H9 (cell line): ENCODE data around the gene RASGRP3. TPM values are rescaled to one million over a fixed set of nuclear protein-coding genes. Genes with fewer than 3 reads are reported as not detected.

Source experiments
- DNase-seq: peaks from one replicate; pipeline ENCODE4 v3.0.0-alpha.2; 2017
- H2AFZ ChIP-seq: one replicate; pipeline ENCODE4 v1.6.1; 2013; ENCODE audit warnings: mild to moderate bottlenecking, low read length, control low read depth, moderate library complexity
- H2AK5ac ChIP-seq: 2 replicates; pipeline ENCODE4 v1.6.1; 2013; ENCODE audit warnings: low read length, control low read depth, mixed read lengths; ENCODE audit not compliant: insufficient read length
- H2BK120ac ChIP-seq: one replicate; pipeline ENCODE4 v1.6.1; 2013; ENCODE audit warnings: low read depth, mild to moderate bottlenecking, low read length, control low read depth, inconsistent platforms; ENCODE audit not compliant: poor library complexity, severe bottlenecking
- H2BK12ac ChIP-seq: 2 replicates; pipeline ENCODE4 v1.6.1; 2013; ENCODE audit warnings: low read length, control low read depth, mixed read lengths, low read depth; ENCODE audit not compliant: insufficient read length
- H2BK15ac ChIP-seq: 2 replicates; pipeline ENCODE4 v1.6.1; 2013; ENCODE audit warnings: low read depth, low read length, control low read depth
- H2BK20ac ChIP-seq: one replicate; pipeline ENCODE4 v1.6.1; 2013; ENCODE audit warnings: low read depth, mild to moderate bottlenecking, low read length, control low read depth, inconsistent platforms; ENCODE audit not compliant: poor library complexity, severe bottlenecking
- H2BK5ac ChIP-seq: 2 replicates; pipeline ENCODE4 v1.6.1; 2013; ENCODE audit warnings: low read length, control low read depth, mixed read lengths; ENCODE audit not compliant: insufficient read length
- H3K14ac ChIP-seq: 2 replicates; pipeline ENCODE4 v1.6.1; 2013; ENCODE audit warnings: low read length, control low read depth; ENCODE audit not compliant: insufficient read depth
- H3K18ac ChIP-seq: 2 replicates; pipeline ENCODE4 v1.6.1; 2013; ENCODE audit warnings: low read depth, mild to moderate bottlenecking, mixed read lengths, low read length, control low read depth; ENCODE audit not compliant: insufficient read length
- H3K23ac ChIP-seq: 2 replicates; pipeline ENCODE4 v1.6.1; 2013; ENCODE audit warnings: low read length, control low read depth, mixed read lengths, low read depth; ENCODE audit not compliant: insufficient read length
- H3K23me2 ChIP-seq: 2 replicates; pipeline ENCODE4 v1.6.1; 2013; ENCODE audit warnings: low read depth, mild to moderate bottlenecking, mixed read lengths, low read length, control low read depth; ENCODE audit not compliant: insufficient read length, poor library complexity, severe bottlenecking
- H3K27ac ChIP-seq: 2 replicates; pipeline ENCODE4 v1.5.1; 2013; ENCODE audit warnings: low read length, control low read depth, mixed read lengths, low read depth; ENCODE audit not compliant: insufficient read length
- H3K27me3 ChIP-seq: 2 replicates; pipeline ENCODE4 v1.6.1; 2013; ENCODE audit warnings: low read length, control low read depth, inconsistent platforms; ENCODE audit not compliant: insufficient read depth
- H3K4ac ChIP-seq: 2 replicates; pipeline ENCODE4 v1.6.1; 2013; ENCODE audit warnings: low read depth, mild to moderate bottlenecking, control low read depth, inconsistent platforms, low read length, moderate library complexity
- H3K4me1 ChIP-seq: 2 replicates; pipeline ENCODE4 v1.6.1; 2013; ENCODE audit warnings: low read length, control low read depth, inconsistent platforms; ENCODE audit not compliant: insufficient read depth
- H3K4me2 ChIP-seq: 2 replicates; pipeline ENCODE4 v1.6.1; 2013; ENCODE audit warnings: low read length, control low read depth, mixed read lengths; ENCODE audit not compliant: insufficient read length, insufficient read depth
- H3K56ac ChIP-seq: 2 replicates; pipeline ENCODE4 v1.6.1; 2013; ENCODE audit warnings: low read depth, mild to moderate bottlenecking, mixed read lengths, low read length, control low read depth; ENCODE audit not compliant: insufficient read length
- H3K79me1 ChIP-seq: 2 replicates; pipeline ENCODE4 v1.6.1; 2013; ENCODE audit warnings: low read depth, mild to moderate bottlenecking, moderate library complexity, low read length, control low read depth, inconsistent platforms; ENCODE audit not compliant: insufficient read depth, poor library complexity, severe bottlenecking
- H3K79me2 ChIP-seq: 2 replicates; pipeline ENCODE4 v1.6.1; 2013; ENCODE audit warnings: low read length, control low read depth, inconsistent platforms; ENCODE audit not compliant: insufficient read depth
- H3K9ac ChIP-seq: 2 replicates; pipeline ENCODE4 v1.6.1; 2013; ENCODE audit warnings: low read length, control low read depth, mixed read lengths; ENCODE audit not compliant: insufficient read length; ENCODE audit errors: extremely low read depth
- H3K9me3 ChIP-seq: one replicate; pipeline ENCODE4 v1.6.1; 2013; ENCODE audit warnings: low read depth, low read length, inconsistent platforms; ENCODE audit not compliant: control insufficient read depth
- H3T11ph ChIP-seq: one replicate; pipeline ENCODE4 v1.6.1; 2013; ENCODE audit warnings: mild to moderate bottlenecking, low read length, control low read depth, inconsistent platforms
- H4K20me1 ChIP-seq: one replicate; pipeline ENCODE4 v1.6.1; 2013; ENCODE audit not compliant: control insufficient read depth, insufficient read length, insufficient read depth
- H4K5ac ChIP-seq: 2 replicates; pipeline ENCODE4 v1.6.1; 2013; ENCODE audit warnings: low read depth, mild to moderate bottlenecking, mixed read lengths, low read length, control low read depth; ENCODE audit not compliant: insufficient read length
- H4K8ac ChIP-seq: replicated peaks from 2 replicates; pipeline ENCODE4 v1.6.1; 2013; ENCODE audit warnings: low read length, control low read depth, mixed read lengths, low read depth; ENCODE audit not compliant: insufficient read length
- H4K91ac ChIP-seq: 2 replicates; pipeline ENCODE4 v1.6.1; 2013; ENCODE audit warnings: low read depth, mild to moderate bottlenecking, moderate library complexity, mixed read lengths, low read length, control low read depth; ENCODE audit not compliant: insufficient read length
- H3K27ac Mint-ChIP-seq, 3 experiments: 2 replicates in 2 of 3; 3 replicates in 1 of 3; pipeline ENCODE4 v1.8.0; 2020 to 2021; ENCODE audit warnings: mixed read lengths in 3 of 3, mild to moderate bottlenecking in 1 of 3, moderate library complexity in 1 of 3
- H3K27me3 Mint-ChIP-seq: 2 replicates; pipeline ENCODE4 v1.8.0; 2021; ENCODE audit warnings: low read depth, mild to moderate bottlenecking, moderate library complexity, mixed read lengths
- H3K36me3 Mint-ChIP-seq, 3 experiments: 2 replicates in 2 of 3; 3 replicates in 1 of 3; pipeline ENCODE4 v1.8.0; 2020 to 2021; ENCODE audit warnings: low read depth in 3 of 3, mixed read lengths in 3 of 3; ENCODE audit not compliant: insufficient read depth in 1 of 3
- H3K4me1 Mint-ChIP-seq, 2 experiments: 2 replicates each; pipeline ENCODE4 v1.8.0; 2020; ENCODE audit warnings: mixed read lengths in 2 of 2
- H3K4me3 Mint-ChIP-seq, 2 experiments: 2 replicates in 1 of 2; 3 replicates in 1 of 2; pipeline ENCODE4 v1.8.0; 2020 to 2021; ENCODE audit warnings: mild to moderate bottlenecking in 2 of 2, mixed read lengths in 2 of 2, moderate library complexity in 1 of 2
- H3K9me3 Mint-ChIP-seq, 2 experiments: 2 replicates in 1 of 2; 3 replicates in 1 of 2; pipeline ENCODE4 v1.8.0; 2020; ENCODE audit warnings: mild to moderate bottlenecking in 2 of 2, mixed read lengths in 2 of 2, moderate library complexity in 1 of 2
- WGBS: extraction: QIAGEN DNeasy Blood & Tissue Kit; methylation state at CpG from one replicate; pipeline ENCODE4 v1.1.7; 2013; ENCODE audit warnings: missing lambda C conversion rate, low lambda C conversion rate, mixed read lengths; ENCODE audit not compliant: insufficient read length; ENCODE audit errors: extremely low coverage; 5-methylcytosine and 5-hydroxymethylcytosine counted together
- total RNA-seq: library from RNA; stranded (reverse); gene quantifications from 2 replicates; pipeline ENCODE4 v1.2.1, GENCODE V29; 2021
- TF ChIP-seq, protein P1 (sequence below): fragments of 200-600 bp; sonication (generic); conservative IDR thresholded peaks from 3 replicates; pipeline ENCODE4 v1.8.0; 2021; ENCODE audit warnings: antibody characterized with exemption, mild to moderate bottlenecking

Gene RASGRP3
- total RNA-seq, 1 experiment from 2014 or later: not detected

DNA sequence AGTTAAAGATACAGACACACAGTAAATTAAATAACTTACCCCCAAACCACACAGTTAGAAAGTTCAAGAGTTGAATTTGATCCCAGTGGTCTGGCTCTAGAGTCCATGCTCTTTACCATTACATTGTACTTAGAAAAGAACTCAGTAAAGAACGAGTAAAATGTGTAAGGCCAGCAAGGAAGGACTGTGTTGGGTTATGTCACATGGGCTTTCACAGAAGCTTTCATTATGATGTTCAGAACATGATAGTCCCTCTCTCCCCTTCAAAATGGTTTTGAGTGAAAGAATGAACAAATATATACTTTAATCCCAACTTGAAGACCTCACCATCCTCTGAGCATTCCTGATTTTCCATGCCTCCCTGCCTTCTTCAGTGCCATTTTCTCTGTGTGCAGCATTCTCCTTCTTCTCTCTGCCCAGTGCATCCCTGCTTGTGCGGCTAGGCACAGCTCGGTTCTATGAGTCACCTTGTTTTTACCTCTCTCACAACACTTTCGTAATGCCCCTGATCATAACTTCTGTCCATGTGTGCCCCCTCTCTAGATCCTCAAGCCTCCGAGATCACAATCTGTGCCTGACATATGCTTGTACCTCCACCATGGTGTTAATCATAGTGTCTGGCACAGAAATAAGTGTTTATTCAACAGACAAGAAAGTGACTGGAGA lies 22.0 kb downstream of the RASGRP3 start:
- Histone ChIP-seq H3K9me3 (no peaks in the 10 kb centered on the region), H2AFZ (no peak overlapping the region), H3K18ac (no peak overlapping the region), H3K9ac (no peak overlapping the region), H3K23me2 (no peaks in the 10 kb centered on the region), H3K79me2 (no peaks in the 10 kb centered on the region), H2BK12ac (no peak overlapping the region), H3T11ph (no peak overlapping the region), H2BK5ac (no peak overlapping the region), H2BK120ac (no peak overlapping the region), H4K20me1 (no peaks in the 10 kb centered on the region), H3K79me1 (no peaks in the 10 kb centered on the region), H3K56ac (no peak overlapping the region), H2BK15ac (no peak overlapping the region), H3K4me2 (no peak overlapping the region), H4K8ac (no peak overlapping the region), H3K4me1 (no peaks in the 10 kb centered on the region), H2AK5ac (no peak overlapping the region), H3K27me3 (no peaks in the 10 kb centered on the region), H4K5ac (no peak overlapping the region), H3K23ac (no peak overlapping the region), H4K91ac (no peak overlapping the region), H3K14ac (no peak overlapping the region), H3K4ac (no peak overlapping the region), H2BK20ac (no peak overlapping the region), H3K27ac (no peak overlapping the region)
- H3K4me1 Mint-ChIP-seq: no peaks in the 10 kb centered on the region
- no CpG with 5 or more reads among the region's 5 CpGs for WGBS
- no peak for DNase-seq
- H3K27ac Mint-ChIP-seq: no peak overlapping the region
- TF ChIP-seq, protein P1, sequence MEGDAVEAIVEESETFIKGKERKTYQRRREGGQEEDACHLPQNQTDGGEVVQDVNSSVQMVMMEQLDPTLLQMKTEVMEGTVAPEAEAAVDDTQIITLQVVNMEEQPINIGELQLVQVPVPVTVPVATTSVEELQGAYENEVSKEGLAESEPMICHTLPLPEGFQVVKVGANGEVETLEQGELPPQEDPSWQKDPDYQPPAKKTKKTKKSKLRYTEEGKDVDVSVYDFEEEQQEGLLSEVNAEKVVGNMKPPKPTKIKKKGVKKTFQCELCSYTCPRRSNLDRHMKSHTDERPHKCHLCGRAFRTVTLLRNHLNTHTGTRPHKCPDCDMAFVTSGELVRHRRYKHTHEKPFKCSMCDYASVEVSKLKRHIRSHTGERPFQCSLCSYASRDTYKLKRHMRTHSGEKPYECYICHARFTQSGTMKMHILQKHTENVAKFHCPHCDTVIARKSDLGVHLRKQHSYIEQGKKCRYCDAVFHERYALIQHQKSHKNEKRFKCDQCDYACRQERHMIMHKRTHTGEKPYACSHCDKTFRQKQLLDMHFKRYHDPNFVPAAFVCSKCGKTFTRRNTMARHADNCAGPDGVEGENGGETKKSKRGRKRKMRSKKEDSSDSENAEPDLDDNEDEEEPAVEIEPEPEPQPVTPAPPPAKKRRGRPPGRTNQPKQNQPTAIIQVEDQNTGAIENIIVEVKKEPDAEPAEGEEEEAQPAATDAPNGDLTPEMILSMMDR: no peak
- H3K4me3 Mint-ChIP-seq: no peak overlapping the region
- H3K27me3 Mint-ChIP-seq: peaks cover 1% of the 10 kb centered on the region; the same call in 1 of the 2 replicates
- H3K36me3 Mint-ChIP-seq: no peaks in the 10 kb centered on the region
- no peaks in the 10 kb centered on the region; a peak in 1 of 5 replicates for H3K9me3 Mint-ChIP-seq
